Bone marrow (tissue), 2 donors: ENCODE results near the gene PKN2.
"Not testable (repeated sequence)": the region's sequence is repeated elsewhere in the genome, so short reads cannot be mapped to it uniquely, and the experiment has no call there.

Source experiments
- DNase-seq, 2 donors: peaks; one replicate each; lab custom pipeline; 2025; lab: John Stamatoyannopoulos, UW

PKN2 gene

DNA sequence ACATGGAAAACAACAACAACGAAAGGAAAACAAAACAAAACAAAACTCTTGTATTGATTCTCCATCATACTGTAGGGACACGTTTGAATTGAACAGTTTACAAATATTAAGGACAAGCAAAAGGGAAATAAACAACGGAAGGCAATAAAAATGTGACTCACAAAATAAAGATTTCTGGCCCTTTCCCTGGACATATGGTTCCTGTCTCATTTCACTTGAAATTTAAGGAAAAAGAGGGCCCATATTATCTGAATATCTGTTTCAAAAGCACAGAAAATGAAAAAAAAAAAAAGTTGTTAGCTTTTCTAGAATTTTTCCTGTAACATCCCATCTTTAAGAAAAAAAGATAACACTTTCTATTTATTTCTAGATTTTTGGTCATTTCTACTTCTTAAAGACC, 3.6 kb upstream of the PKN2 start:
- no peak for DNase-seq

DNA sequence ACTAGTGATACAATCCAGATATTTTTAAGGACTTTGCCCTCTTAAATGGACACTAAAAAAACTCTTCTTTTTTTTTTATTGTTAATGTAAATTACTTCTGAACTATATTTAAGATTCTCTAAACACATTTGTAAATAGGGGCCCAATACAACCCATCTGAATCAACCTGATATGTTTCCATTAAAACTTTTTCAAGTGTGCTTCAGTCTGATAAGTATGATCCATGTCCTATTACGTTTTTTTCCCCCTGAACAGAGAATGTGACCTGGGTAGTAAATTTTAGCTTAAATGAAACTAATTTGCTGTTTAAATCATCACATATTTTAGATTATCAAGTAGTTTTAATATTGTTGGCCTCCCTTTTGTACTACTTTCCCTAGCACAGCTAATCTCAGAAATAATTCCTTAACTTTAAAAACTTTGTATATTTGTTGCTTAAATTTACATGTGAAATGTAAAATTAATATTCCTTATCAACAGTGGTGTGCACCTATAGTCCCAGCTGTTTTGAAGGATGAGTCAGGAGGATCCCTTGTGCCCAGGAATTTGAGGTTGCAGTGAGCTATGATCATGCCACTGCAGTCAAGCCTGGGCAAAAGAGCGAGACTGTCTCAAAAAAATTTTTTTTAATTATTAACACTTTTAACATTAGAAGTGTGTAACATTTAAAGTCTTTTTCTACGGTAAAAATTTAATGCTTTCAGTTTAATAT, 3.0 kb upstream of the PKN2 start:
- DNase-seq = no peak

- DNase-seq = peak; percentile 67 to 70
These were observed 597 bp downstream of the PKN2 start for GRCh38 chr1:88684482-88685258.

DNA sequence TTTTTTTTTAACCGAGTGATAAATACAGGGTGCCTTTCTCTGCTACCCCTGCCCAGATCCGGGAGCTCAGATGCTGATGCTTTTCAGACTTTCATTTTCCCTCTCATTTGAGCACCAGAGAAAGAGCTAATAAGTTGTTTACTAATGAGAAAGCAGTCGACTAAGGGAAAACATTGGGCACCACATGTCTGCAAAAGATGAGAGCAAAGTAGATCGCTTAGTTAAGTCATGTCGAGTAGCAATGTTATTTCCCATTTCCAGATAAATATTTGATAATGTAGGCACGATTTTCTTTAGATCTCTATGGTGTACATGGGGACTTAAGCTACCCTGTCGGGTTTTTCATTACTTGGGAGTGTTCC, 1.2 kb downstream of the PKN2 start:
- peak in 1 of 2 donors; percentile 54 for DNase-seq

DNA sequence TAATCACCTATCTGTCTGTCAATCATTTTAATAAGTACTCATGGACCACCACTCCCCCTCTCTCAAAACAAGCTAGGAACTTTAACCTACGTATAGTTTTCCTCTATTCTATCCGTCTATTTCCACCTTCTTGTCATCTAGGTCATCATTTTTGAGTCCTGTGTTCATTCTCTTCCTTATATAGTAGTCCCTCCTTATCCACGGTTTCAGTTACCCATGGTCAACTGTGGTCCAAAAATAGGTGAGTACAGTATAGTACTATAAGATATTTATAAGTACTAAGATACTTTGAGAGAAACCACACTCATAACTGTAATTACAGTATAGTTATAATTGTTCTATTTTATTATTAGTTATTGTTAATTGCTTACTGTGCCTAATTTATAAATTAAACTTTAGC, 7.5 kb downstream of the PKN2 start:
- no peak for DNase-seq

DNA sequence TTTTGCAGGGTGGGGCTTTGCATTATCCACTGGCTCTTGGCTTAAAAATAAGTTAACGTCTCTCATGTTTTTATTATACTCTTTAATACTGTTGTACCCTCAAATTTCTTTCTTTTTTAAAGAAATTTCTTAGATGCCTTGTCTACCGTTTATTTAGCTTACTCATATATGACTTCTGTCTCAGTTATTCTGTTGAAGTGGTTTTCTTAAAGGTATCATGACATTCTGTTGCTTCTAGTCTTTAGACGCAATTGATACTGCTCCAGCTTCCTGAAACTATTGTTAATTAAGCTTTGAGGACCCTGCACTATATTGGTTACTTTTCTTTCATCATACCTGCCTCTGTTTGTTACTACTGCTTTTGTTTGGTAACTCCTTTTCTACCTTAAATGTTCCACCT, 11.7 kb downstream of the PKN2 start:
- DNase-seq = no peak

- DNase-seq = no peak
These were observed 13.4 kb downstream of the PKN2 start for GRCh38 chr1:88697503-88697902.

DNA sequence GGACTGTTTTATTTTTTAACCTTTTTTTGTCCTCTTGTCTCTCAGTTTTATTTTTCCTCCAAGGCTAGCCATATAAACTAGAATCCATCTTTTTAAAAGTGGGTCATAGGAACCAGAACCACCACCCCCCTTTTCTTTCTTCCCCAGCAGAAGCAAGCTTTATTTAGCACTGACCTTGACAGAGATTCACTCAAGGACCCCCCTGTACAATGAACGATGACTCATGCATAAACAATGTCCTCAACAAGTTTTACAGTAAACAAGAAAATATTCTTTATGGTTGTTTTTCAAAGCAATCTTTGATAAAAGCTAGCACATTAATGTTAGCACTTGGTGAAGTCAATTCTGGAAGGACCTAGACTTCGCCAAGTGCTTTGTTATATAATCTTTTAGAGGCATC, 14.1 kb downstream of the PKN2 start:
- no peak for DNase-seq

- DNase-seq = no peak
These were observed 14.7 kb downstream of the PKN2 start for GRCh38 chr1:88698764-88699163.

- no peak for DNase-seq
These were observed 16.4 kb downstream of the PKN2 start for GRCh38 chr1:88700425-88701013.

DNA sequence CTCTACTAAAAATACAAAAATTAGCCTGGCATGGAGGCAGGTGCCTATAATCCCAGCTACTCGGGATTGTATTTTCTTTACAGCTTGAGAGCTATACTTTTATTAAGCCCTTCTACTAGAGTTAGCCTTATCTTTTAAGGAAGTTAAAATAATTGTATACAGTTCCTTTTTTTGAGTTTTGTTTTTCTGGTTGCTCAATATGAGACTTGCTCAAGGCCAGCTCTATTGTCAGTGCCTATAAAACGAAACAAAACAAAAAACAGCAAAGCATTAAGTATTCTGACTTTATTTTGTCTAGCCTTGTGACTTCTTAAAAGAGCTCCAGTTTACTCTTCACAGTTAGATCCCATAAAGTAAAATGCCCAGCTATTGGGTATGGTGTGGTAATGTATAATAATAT, 17.2 kb downstream of the PKN2 start:
- DNase-seq = peak in 1 of 2 donors; percentile 82

DNA sequence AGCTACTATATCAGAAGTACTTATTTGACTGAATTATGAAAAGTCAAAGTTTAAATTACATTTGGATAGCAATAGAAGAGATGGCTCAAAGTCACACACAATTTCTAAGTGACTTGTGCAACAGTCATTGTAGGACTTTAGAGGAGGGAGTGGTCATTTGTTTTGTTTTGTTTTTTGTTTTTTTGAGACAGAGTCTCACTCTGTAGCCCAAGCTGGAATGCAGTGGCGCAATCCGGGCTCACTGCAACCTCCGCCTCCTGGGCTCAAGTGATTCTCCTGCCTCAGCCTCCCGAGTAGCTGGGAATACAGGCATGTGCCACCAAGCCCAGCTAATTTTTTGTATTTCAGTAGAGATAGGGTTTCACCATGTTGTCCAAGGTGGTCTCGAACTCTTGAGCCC, 17.7 kb downstream of the PKN2 start:
- not testable (repeated sequence) for DNase-seq

DNA sequence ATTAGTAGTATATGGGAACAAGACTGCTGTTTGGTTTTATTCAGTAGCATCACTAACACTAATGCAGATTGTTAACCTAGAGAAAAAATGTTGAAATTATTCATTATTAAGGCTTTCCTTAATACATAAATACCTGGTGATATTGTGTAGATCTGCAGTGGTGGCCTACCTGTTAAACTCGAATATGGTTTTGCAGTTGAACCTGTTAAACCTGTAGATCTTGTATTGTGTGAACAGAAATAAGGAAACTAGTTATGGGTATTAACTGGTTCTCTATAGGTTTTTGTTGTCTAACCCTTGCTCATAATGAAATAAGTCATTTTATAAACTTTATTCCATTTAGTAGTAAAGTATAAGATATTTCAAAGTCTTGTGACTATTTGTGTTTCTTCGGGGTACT, 23.9 kb downstream of the PKN2 start:
- no peak for DNase-seq

- not testable (repeated sequence) for DNase-seq
These were observed 28.8 kb downstream of the PKN2 start for GRCh38 chr1:88712907-88713306.

DNA sequence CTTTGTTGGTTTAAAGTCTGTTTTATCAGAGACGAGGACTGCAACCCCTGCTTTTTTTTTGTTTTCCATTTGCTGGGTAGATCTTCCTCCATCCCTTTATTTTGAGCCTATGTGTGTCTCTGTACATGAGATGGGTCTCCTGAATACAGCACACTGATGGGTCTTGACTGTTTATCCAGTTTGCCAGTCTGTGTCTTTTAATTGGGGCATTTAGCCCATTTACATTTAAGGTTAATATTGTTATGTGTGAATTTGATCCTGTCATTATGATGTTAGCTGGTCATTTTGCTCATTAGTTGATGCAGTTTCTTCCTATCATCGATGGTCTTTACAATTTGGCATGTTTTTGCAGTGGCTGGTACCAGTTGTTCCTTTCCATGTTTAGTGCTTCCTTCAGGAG, 32.5 kb downstream of the PKN2 start:
- not testable (repeated sequence) for DNase-seq

GRCh38 chr1:88722492-88722891, 38.4 kb downstream of the PKN2 start:
- no peak for DNase-seq

DNA sequence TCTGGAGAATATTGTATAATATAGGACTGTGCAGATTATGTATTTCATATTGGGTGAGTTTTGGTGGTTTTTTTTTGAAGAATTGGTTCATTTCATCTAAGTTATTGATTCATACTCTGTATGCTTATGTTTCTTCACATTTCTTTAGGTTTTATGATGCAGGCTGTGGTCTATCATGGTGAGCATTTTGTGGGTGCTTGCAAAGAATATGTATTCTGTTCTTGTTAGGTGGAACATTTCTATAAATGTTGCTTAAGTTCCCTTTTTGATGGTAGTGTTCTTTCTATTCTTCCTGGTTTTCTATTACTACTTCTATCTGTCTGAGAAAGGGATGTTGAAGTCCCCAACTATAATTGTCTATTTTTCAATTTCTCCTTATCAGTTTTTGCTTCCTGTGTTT, 42.6 kb downstream of the PKN2 start:
- DNase-seq = peak in 1 of 2 donors; percentile 11

- DNase-seq = no peak
These were observed 43.1 kb downstream of the PKN2 start for GRCh38 chr1:88727205-88727604.

DNA sequence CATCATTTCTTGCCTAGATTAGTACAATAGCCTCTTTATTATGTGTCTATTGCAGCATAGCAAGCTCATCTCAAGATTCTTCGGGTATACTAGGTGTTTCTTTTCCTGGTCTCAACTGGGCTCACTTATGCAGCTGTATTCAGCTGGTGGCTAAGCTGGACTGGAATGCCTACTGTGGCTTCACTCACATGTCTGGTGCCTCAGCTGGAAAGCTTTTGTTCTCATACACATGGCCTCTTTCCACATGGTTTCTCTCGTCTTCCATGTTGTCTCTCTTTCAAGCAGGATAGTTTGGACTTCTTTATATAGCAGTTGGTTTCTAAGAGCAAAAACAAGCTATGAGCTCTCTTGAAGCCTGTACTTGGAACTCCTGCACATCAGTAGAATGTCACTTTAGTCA, 45.2 kb downstream of the PKN2 start:
- no peak for DNase-seq

DNA sequence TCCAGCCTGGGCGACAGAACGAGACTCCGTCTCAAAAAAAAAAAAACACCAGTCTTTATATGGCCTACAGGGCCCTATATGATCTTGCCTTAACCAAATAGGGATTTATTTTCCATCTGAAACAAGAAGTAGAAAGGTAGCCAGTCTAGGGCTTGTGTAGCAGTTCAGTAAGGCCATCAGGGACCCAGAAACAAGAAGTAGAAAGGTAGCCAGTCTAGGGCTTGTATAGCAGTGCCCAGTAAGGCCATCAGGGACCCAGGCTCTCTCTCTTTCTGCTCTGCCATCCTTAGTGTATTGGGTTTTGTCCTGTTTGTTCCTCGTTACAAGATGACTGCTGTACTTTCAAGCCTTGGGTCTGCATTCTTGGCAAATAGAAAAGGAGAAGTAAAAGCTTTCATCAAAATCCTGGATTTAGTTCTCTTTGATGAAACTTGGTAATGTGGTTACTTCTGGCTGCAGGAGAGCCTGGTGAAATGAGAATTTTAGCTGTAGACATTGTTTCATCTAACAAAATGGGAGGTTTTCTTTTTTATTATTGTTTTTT, 46.1 kb downstream of the PKN2 start:
- DNase-seq = peak in 1 of 2 donors; percentile 31

DNA sequence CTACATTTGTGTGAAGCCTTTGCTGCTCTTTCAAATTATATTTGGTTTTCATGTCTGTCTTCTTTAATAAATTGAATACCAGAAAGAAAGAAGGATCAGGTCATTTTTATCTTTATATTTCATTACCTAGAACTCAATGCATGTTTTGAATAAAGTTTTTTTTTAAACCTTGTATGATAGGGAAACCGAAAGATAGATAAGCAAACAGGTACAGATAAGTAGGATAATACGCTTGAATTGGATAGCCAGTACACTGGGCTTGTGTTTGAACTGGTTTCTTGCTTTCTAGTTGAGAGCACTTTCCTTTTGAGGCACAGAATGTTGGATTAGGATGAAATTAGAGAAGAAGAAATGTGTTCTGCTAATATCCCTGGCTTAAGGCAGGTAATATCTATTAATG, 46.9 kb downstream of the PKN2 start:
- no peak for DNase-seq

DNA sequence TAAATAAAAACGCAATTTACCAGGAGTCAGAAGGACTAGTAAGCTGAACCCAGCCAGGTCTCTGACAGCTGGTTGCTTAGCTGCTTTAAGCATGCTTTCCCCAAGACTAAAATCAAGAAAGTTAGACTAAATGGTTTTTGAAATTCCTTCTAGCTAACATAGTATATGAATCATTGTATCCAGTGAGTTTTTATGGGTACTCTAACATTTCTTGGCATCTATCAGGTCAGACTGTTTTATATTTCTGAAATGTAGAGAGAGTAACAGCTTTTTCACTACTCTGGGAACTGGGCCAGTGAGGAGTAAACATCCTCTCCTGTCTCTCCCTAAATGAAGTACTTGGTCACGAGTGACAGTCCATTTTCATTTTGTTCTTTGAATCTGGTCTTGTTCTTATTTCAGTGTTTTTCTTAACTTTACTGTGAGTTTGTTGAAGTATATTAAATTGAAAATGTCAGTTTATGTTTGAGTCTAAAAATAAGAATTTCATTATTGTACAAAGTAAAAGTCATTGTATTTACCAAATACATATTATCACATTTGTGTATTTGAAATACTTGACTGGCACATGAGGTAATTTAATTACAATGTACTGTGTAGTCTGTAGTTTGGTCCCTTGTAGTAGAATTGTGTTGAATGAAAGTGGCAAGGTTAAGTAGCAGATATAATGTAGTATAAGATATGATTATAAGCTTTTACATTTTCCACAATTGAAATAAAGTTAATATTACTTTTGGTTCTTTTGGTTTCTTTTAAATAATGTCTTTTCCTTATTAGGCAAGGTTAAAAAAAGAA, 47.6 kb downstream of the PKN2 start:
- no peak for DNase-seq
